Measurements from ENCODE around the gene ATP6V1G3.

ATP6V1G3 gene

DNA sequence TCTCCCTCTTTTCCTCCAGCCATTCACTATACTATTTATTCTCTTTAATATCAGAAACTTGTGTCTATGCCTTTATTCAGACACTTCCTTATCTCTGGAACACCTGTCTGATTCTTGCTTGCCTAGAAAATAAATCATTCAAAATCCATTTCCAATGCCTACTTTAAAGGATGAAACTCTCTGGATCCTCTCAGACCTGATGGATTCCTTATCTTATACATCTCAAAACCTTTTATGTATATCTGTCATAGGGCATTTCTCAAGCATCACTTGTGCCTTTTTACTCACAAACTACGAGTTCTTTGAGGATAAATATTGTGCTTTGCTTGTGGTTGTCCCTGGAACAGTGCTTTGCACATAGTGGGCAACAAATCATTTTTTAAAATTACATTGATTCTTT, 3.8 kb upstream of the ATP6V1G3 start:
- H3K9ac ChIP-seq (ENCODE audit: low read length in 5 of 5) = no peak overlapping the region
- no peaks in the 10 kb centered on the region for H3K9me3 ChIP-seq (ENCODE audit: control insufficient read depth in 5 of 5, low read length in 5 of 5)
- H3K27ac ChIP-seq (ENCODE audit: low read depth, low read length) = no peak overlapping the region

DNA sequence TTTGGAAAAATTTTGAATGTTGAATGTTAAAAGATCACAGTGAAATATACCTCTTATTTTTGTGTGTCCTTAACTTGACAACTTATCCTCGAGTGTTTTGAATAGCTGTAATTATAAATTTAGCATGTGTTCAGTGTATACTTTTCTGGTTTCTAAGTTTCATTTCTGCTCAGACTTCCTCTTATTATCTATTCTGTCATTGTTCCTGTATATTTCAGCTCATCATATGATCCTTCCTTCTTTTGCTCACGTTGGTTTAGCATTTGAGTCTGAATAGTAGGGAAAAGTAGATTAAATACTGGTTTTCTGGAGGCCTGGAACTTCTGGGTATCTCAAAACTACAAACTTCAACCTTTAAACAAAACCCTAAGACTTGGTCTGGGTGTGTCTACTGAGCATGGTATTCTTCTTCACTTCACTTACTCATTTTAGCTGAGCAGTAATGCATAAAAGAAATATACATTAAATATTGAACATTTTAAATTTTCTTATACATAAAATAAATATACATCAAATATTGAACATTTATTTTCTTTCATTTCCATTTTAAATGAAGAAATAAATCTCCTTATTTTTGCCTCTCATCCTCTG, 3.3 kb upstream of the ATP6V1G3 start:
- Histone ChIP-seq H3K27ac (ENCODE audit: low read depth, low read length) (no peak overlapping the region), H3K9me3 (ENCODE audit: control insufficient read depth in 5 of 5, low read length in 5 of 5) (no peaks in the 10 kb centered on the region), H3K4me1 (ENCODE audit: control insufficient read depth in 5 of 5, insufficient read depth in 5 of 5, low read length in 5 of 5) (no peaks in the 10 kb centered on the region), H3K36me3 (ENCODE audit: control insufficient read depth in 5 of 5, insufficient read depth in 5 of 5, low read length in 5 of 5) (no peaks in the 10 kb centered on the region), H3K27me3 (ENCODE audit: control insufficient read depth in 5 of 5, insufficient read depth in 4 of 5, low read length in 5 of 5) (no peaks in the 10 kb centered on the region), H3K4me3 (ENCODE audit: low read depth in 1 of 5, low read length in 5 of 5) (no peak overlapping the region), H3K9ac (ENCODE audit: low read length in 5 of 5) (no peak overlapping the region)

More for the DNA sequence above, 3.8 kb upstream of the ATP6V1G3 start:
- H3K4me1 ChIP-seq (ENCODE audit: control insufficient read depth in 5 of 5, insufficient read depth in 5 of 5, low read length in 5 of 5) = no peaks in the 10 kb centered on the region
- no peak overlapping the region for H3K4me3 ChIP-seq (ENCODE audit: low read depth in 1 of 5, low read length in 5 of 5)
- no peaks in the 10 kb centered on the region for H3K27me3 ChIP-seq (ENCODE audit: control insufficient read depth in 5 of 5, insufficient read depth in 4 of 5, low read length in 5 of 5)
- no peaks in the 10 kb centered on the region for H3K36me3 ChIP-seq (ENCODE audit: control insufficient read depth in 5 of 5, insufficient read depth in 5 of 5, low read length in 5 of 5)

DNA sequence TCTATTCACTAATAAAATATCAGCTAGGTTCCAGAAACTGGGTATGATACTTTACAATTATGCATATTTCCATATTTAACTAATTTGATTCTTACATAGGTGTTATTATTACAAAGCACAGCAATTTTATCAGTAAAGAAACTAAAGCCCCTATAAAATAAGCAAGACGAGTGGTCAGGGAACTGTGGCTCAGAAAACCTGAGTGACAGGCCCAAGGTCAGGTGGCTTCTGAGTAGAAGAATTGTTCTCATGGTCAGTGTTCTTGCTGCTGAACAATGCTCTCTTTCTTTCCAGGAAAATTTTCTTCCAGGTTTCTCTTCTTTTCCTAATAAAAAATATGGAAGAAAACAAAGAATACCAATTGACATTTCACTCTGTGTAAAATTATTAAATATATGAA, 2.2 kb upstream of the ATP6V1G3 start:
- Histone ChIP-seq H3K9ac (ENCODE audit: low read length in 5 of 5) (no peak overlapping the region), H3K4me3 (ENCODE audit: low read depth in 1 of 5, low read length in 5 of 5) (no peak overlapping the region), H3K27me3 (ENCODE audit: control insufficient read depth in 5 of 5, insufficient read depth in 4 of 5, low read length in 5 of 5) (no peaks in the 10 kb centered on the region)

GRCh38 chr1:198541737-198542136, 1.3 kb upstream of the ATP6V1G3 start:
- Histone ChIP-seq H3K36me3 (ENCODE audit: control insufficient read depth in 5 of 5, insufficient read depth in 5 of 5, low read length in 5 of 5) (no peaks in the 10 kb centered on the region), H3K27ac (ENCODE audit: low read depth, low read length) (no peak overlapping the region), H3K9me3 (ENCODE audit: control insufficient read depth in 5 of 5, low read length in 5 of 5) (no peaks in the 10 kb centered on the region), H3K4me1 (ENCODE audit: control insufficient read depth in 5 of 5, insufficient read depth in 5 of 5, low read length in 5 of 5) (no peaks in the 10 kb centered on the region), H3K9ac (ENCODE audit: low read length in 5 of 5) (no peak overlapping the region), H3K4me3 (ENCODE audit: low read depth in 1 of 5, low read length in 5 of 5) (no peak overlapping the region), H3K27me3 (ENCODE audit: control insufficient read depth in 5 of 5, insufficient read depth in 4 of 5, low read length in 5 of 5) (no peaks in the 10 kb centered on the region)

More for the DNA sequence above, 2.2 kb upstream of the ATP6V1G3 start:
- H3K36me3 ChIP-seq (ENCODE audit: control insufficient read depth in 5 of 5, insufficient read depth in 5 of 5, low read length in 5 of 5) = no peaks in the 10 kb centered on the region
- H3K27ac ChIP-seq (ENCODE audit: low read depth, low read length) = no peak overlapping the region
- no peaks in the 10 kb centered on the region for H3K9me3 ChIP-seq (ENCODE audit: control insufficient read depth in 5 of 5, low read length in 5 of 5)
- no peaks in the 10 kb centered on the region for H3K4me1 ChIP-seq (ENCODE audit: control insufficient read depth in 5 of 5, insufficient read depth in 5 of 5, low read length in 5 of 5)

DNA sequence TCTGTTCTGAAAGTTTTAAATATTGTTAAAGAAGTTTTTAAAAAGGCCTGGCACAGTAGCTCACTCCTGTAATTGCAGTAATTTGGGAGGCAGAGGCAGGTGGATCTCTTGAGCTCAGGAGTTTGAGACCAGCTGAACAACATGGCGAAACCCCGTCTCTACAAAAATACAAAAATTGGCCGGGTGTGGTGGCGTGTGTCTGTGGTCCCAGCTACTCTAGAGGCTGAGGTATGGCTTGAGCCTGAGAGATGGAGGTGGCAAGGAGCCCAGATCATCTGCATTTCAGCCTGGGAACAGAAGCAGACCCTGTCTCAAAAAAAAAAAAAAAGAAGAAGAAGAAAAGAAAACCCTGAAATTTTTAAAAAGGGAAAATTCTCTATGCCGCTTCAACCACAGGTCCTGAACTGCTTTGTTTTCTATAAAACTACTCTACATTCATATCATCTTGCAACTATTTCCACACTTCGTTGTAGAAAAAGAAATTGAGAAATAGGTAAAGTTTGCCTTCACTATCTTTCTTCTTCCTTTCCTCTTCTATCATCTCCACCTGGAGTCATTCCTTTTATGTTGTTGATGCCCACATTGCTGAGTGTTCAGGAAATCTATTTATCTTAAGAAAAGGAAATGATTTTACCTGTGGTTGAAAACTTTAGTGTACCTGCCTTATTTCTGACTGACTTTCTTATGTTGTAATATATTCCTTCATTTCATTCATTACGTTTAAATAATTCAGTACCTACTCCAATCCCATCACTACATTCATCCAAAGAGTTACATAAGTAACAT, 1.7 kb downstream of the ATP6V1G3 start:
- Histone ChIP-seq H3K9ac (ENCODE audit: low read length in 5 of 5) (no peak overlapping the region), H3K4me3 (ENCODE audit: low read depth in 1 of 5, low read length in 5 of 5) (no peak overlapping the region), H3K9me3 (ENCODE audit: control insufficient read depth in 5 of 5, low read length in 5 of 5) (no peaks in the 10 kb centered on the region), H3K27me3 (ENCODE audit: control insufficient read depth in 5 of 5, insufficient read depth in 4 of 5, low read length in 5 of 5) (no peaks in the 10 kb centered on the region), H3K27ac (ENCODE audit: low read depth, low read length) (no peak overlapping the region), H3K4me1 (ENCODE audit: control insufficient read depth in 5 of 5, insufficient read depth in 5 of 5, low read length in 5 of 5) (no peaks in the 10 kb centered on the region), H3K36me3 (ENCODE audit: control insufficient read depth in 5 of 5, insufficient read depth in 5 of 5, low read length in 5 of 5) (no peaks in the 10 kb centered on the region)

DNA sequence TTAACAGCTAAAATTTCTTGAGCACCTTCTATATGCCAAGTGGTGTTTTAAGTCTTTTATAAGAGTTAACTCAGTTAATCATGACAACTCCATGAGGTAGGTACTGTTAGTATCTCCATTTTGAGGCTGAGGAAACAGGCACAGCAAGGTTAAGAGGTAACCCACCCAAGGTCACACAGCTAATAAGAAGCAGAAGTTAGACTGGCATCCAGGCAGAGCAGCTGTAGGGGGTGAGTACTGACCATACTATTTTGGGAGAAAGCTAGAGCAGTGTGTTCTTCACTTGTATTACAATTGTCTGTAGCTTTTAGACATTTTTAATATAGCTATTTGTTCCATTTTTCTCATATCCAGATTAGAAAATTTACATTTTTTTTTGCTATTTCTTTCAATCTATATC, 4.8 kb downstream of the ATP6V1G3 start:
- Histone ChIP-seq H3K4me1 (ENCODE audit: control insufficient read depth in 5 of 5, insufficient read depth in 5 of 5, low read length in 5 of 5) (no peaks in the 10 kb centered on the region), H3K9ac (ENCODE audit: low read length in 5 of 5) (no peak overlapping the region), H3K9me3 (ENCODE audit: control insufficient read depth in 5 of 5, low read length in 5 of 5) (no peaks in the 10 kb centered on the region), H3K4me3 (ENCODE audit: low read depth in 1 of 5, low read length in 5 of 5) (no peak overlapping the region), H3K27ac (ENCODE audit: low read depth, low read length) (no peak overlapping the region), H3K36me3 (ENCODE audit: control insufficient read depth in 5 of 5, insufficient read depth in 5 of 5, low read length in 5 of 5) (no peaks in the 10 kb centered on the region), H3K27me3 (ENCODE audit: control insufficient read depth in 5 of 5, insufficient read depth in 4 of 5, low read length in 5 of 5) (no peaks in the 10 kb centered on the region)

DNA sequence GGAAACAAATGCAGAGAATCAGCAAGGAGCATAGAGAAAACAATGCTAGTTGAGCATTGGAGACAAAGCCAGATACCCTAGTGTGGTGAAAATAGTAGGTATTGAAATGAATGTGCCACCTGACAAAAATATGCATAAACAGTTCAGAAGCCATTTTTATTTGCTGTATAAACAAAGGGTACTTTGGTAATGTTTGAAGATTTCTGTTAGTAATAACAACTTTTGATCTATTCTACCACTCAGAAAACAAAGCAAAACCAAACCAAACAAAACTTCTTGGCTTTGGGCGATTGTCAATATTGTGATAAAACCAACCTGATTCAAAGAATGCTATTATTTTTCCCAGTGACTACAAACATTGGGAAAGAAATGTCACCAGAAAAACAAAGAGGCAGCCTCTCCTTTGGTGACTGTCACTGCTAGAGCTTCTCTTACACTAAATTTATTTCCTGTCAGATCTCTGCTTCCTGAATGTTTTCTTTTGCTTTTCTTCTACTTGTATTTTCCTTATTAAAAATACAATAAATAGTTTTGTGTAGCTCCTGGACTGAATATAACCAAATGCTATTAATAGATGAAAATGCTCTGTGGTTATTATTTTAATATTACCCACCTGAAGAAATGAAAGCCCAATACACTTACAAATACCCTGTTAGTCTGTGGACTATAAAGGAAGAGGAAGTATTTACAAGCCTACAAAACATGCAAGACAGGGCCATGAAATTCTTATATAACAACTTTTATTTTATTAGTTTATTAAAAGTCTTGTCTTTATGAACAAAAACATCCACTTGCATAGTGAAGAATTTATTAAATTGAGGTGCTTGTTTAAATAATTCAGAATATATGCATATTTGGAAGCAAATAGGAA, 5.7 kb downstream of the ATP6V1G3 start:
- H3K9ac ChIP-seq (ENCODE audit: low read length in 5 of 5) = no peak overlapping the region
- H3K27ac ChIP-seq (ENCODE audit: low read depth, low read length) = no peak overlapping the region
- no peaks in the 10 kb centered on the region for H3K9me3 ChIP-seq (ENCODE audit: control insufficient read depth in 5 of 5, low read length in 5 of 5)
- no peaks in the 10 kb centered on the region for H3K36me3 ChIP-seq (ENCODE audit: control insufficient read depth in 5 of 5, insufficient read depth in 5 of 5, low read length in 5 of 5)
- H3K27me3 ChIP-seq (ENCODE audit: control insufficient read depth in 5 of 5, insufficient read depth in 4 of 5, low read length in 5 of 5) = no peaks in the 10 kb centered on the region
- H3K4me1 ChIP-seq (ENCODE audit: control insufficient read depth in 5 of 5, insufficient read depth in 5 of 5, low read length in 5 of 5) = peaks cover 0 to under 1% (median 0%) of the 10 kb centered on the region in 5 donors
- H3K4me3 ChIP-seq (ENCODE audit: low read depth in 1 of 5, low read length in 5 of 5) = no peak overlapping the region

DNA sequence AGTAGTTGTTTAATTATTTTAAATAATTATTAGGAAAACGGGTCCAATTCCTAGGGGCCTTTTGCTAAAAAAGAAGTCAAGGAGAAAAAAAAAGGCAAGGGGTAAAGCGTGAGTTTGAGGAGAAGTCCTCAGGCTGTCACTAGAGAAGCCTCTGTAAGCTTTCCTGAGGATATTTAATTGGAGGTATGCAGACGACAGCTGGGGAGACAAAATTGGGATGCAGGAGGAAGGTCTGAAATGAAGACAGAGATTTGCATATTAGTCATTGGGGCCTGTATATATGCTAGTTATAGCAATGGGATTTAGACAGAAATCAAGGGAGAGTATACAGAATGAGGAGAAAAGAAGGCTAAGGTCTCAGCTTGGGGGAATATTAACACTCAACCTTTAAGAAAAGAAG, 8.6 kb downstream of the ATP6V1G3 start:
- Histone ChIP-seq H3K9me3 (ENCODE audit: control insufficient read depth in 5 of 5, low read length in 5 of 5) (no peaks in the 10 kb centered on the region), H3K27ac (ENCODE audit: low read depth, low read length) (no peak overlapping the region), H3K4me1 (ENCODE audit: control insufficient read depth in 5 of 5, insufficient read depth in 5 of 5, low read length in 5 of 5) (peaks cover 0 to 6% (median 3%) of the 10 kb centered on the region in 5 donors), H3K9ac (ENCODE audit: low read length in 5 of 5) (no peak overlapping the region), H3K27me3 (ENCODE audit: control insufficient read depth in 5 of 5, insufficient read depth in 4 of 5, low read length in 5 of 5) (no peaks in the 10 kb centered on the region), H3K36me3 (ENCODE audit: control insufficient read depth in 5 of 5, insufficient read depth in 5 of 5, low read length in 5 of 5) (no peaks in the 10 kb centered on the region), H3K4me3 (ENCODE audit: low read depth in 1 of 5, low read length in 5 of 5) (no peak overlapping the region)

DNA sequence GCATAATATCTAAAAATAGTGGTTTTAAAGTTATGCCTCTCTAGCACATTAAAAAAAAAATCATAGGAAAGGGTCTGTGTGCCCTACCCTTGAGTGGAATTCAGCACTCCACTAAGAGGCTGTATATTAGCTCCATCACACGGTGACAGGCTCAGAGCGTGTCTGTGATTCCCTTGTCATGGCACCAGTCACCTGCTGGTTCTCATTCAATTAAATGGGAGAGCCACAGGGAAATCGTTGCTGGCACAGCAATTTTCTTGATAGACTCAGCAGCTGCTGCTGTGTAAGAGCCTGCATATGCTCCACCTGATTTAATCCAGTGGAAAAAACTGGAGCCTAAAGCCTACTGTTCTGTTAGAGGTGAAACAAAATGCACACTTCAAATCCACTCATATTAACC, 9.5 kb downstream of the ATP6V1G3 start:
- H3K9me3 ChIP-seq (ENCODE audit: control insufficient read depth in 5 of 5, low read length in 5 of 5) = no peaks in the 10 kb centered on the region
- no peaks in the 10 kb centered on the region for H3K27me3 ChIP-seq (ENCODE audit: control insufficient read depth in 5 of 5, insufficient read depth in 4 of 5, low read length in 5 of 5)
- no peak overlapping the region for H3K27ac ChIP-seq (ENCODE audit: low read depth, low read length)
- H3K9ac ChIP-seq (ENCODE audit: low read length in 5 of 5) = no peak overlapping the region
- H3K4me3 ChIP-seq (ENCODE audit: low read depth in 1 of 5, low read length in 5 of 5) = no peak overlapping the region
- H3K4me1 ChIP-seq (ENCODE audit: control insufficient read depth in 5 of 5, insufficient read depth in 5 of 5, low read length in 5 of 5) = peaks cover 0 to 6% (median 3%) of the 10 kb centered on the region in 5 donors
- no peaks in the 10 kb centered on the region for H3K36me3 ChIP-seq (ENCODE audit: control insufficient read depth in 5 of 5, insufficient read depth in 5 of 5, low read length in 5 of 5)

DNA sequence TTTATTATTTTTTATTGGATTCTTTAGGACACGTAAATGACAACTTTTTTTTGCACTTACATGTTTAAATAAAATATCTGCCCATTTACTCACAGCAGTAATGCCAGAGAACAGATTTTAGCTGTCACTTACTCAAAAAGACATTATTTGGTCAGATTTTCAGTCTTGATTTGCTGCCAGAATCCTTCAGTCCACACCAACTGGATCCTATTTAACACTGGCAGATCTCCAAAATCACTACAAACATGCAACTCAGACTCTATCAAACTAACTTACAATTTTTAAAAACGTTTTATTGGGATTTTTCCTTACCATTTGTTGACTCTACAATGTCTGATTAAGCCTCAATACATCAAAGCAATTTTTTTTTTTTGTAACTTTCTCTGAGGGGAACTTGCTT, 11.1 kb downstream of the ATP6V1G3 start:
- Histone ChIP-seq H3K27ac (ENCODE audit: low read depth, low read length) (no peak overlapping the region), H3K4me1 (ENCODE audit: control insufficient read depth in 5 of 5, insufficient read depth in 5 of 5, low read length in 5 of 5) (peaks cover 0 to 6% (median 3%) of the 10 kb centered on the region in 5 donors), H3K36me3 (ENCODE audit: control insufficient read depth in 5 of 5, insufficient read depth in 5 of 5, low read length in 5 of 5) (no peaks in the 10 kb centered on the region), H3K9me3 (ENCODE audit: control insufficient read depth in 5 of 5, low read length in 5 of 5) (no peaks in the 10 kb centered on the region), H3K4me3 (ENCODE audit: low read depth in 1 of 5, low read length in 5 of 5) (no peak overlapping the region), H3K9ac (ENCODE audit: low read length in 5 of 5) (no peak overlapping the region), H3K27me3 (ENCODE audit: control insufficient read depth in 5 of 5, insufficient read depth in 4 of 5, low read length in 5 of 5) (no peaks in the 10 kb centered on the region)

Measured in subcutaneous abdominal adipose tissue (tissue), 5 donors.